Activated CD4-positive, alpha-beta T cell treated with anti-CD3 and anti-CD28 coated beads, Interleukin-2, amount 50 U/mL, for 1 hour (primary cell): ENCODE data around the gene EGFR.

Experiments used
- DNase-seq: peaks from one replicate; pipeline ENCODE4 v3.0.0-alpha.2; 2020

EGFR gene

GRCh38 chr7:55235115-55235514, 216.3 kb downstream of the EGFR start:
- no peak for DNase-seq

- no peak for DNase-seq
Measured at GRCh38 chr7:55235801-55236200, 217.0 kb downstream of the EGFR start.

- DNase-seq: no peak
Measured at GRCh38 chr7:55236476-55236875, 217.7 kb downstream of the EGFR start.

- no peak for DNase-seq
Measured at GRCh38 chr7:55237156-55237893, 218.5 kb downstream of the EGFR start.

- no peak for DNase-seq
Measured at GRCh38 chr7:55239406-55239805, 220.6 kb downstream of the EGFR start.

GRCh38 chr7:55240418-55241142, 221.8 kb downstream of the EGFR start:
- no peak for DNase-seq

GRCh38 chr7:55241958-55242357, 223.1 kb downstream of the EGFR start:
- DNase-seq: no peak

GRCh38 chr7:55242613-55243012, 223.8 kb downstream of the EGFR start:
- DNase-seq: no peak

GRCh38 chr7:55244006-55244745, 225.4 kb downstream of the EGFR start:
- DNase-seq: no peak

GRCh38 chr7:55245271-55245723, 226.5 kb downstream of the EGFR start:
- DNase-seq: no peak

- no peak for DNase-seq
Measured at GRCh38 chr7:55246171-55246570, 227.4 kb downstream of the EGFR start.

- DNase-seq: no peak
Measured at GRCh38 chr7:55247428-55247827, 228.6 kb downstream of the EGFR start.

GRCh38 chr7:55248526-55248925, 229.7 kb downstream of the EGFR start:
- DNase-seq: no peak

- no peak for DNase-seq
Measured at GRCh38 chr7:55249332-55249731, 230.5 kb downstream of the EGFR start.

- DNase-seq: no peak
Measured at GRCh38 chr7:55250313-55250712, 231.5 kb downstream of the EGFR start.

- no peak for DNase-seq
Measured at GRCh38 chr7:55251313-55251712, 232.5 kb downstream of the EGFR start.

GRCh38 chr7:55251911-55252310, 233.1 kb downstream of the EGFR start:
- DNase-seq: no peak

- no peak for DNase-seq
Measured at GRCh38 chr7:55252386-55252785, 233.6 kb downstream of the EGFR start.

GRCh38 chr7:55253188-55253587, 234.4 kb downstream of the EGFR start:
- no peak for DNase-seq

GRCh38 chr7:55254242-55254595, 235.4 kb downstream of the EGFR start:
- DNase-seq: no peak

- DNase-seq: peak; percentile 55
Measured at GRCh38 chr7:55254596-55255495, 236.0 kb downstream of the EGFR start.
